ENCODE results near the gene PRRX1.

PRRX1 gene

DNA sequence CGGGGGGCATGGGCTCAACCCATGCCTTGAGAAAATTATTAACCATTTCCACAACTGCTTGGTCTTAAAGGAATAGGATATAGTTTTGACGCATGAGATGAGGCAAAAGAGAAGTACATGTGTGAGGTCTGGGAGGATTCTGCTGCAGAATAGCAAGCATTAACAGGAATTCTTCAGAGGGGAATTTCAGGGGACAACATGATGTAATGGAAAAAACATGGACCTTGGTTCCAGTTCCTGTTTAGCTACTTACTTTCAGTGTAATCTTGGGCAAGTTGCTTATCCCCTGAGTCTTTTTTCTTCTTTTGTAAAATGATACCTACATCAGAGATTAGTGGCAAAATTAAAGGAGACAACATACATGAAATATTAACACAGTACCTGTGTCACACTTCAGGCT is 85.6 kb downstream of the PRRX1 start:
- no peak overlapping the region for H3K4me3 ChIP-seq (ENCODE audit: low read depth, low read length)
- TF ChIP-seq, protein P1, sequence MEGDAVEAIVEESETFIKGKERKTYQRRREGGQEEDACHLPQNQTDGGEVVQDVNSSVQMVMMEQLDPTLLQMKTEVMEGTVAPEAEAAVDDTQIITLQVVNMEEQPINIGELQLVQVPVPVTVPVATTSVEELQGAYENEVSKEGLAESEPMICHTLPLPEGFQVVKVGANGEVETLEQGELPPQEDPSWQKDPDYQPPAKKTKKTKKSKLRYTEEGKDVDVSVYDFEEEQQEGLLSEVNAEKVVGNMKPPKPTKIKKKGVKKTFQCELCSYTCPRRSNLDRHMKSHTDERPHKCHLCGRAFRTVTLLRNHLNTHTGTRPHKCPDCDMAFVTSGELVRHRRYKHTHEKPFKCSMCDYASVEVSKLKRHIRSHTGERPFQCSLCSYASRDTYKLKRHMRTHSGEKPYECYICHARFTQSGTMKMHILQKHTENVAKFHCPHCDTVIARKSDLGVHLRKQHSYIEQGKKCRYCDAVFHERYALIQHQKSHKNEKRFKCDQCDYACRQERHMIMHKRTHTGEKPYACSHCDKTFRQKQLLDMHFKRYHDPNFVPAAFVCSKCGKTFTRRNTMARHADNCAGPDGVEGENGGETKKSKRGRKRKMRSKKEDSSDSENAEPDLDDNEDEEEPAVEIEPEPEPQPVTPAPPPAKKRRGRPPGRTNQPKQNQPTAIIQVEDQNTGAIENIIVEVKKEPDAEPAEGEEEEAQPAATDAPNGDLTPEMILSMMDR (IDR thresholded peaks at IDR 0.05; ENCODE audit: low read depth, low read length) = no peak

DNA sequence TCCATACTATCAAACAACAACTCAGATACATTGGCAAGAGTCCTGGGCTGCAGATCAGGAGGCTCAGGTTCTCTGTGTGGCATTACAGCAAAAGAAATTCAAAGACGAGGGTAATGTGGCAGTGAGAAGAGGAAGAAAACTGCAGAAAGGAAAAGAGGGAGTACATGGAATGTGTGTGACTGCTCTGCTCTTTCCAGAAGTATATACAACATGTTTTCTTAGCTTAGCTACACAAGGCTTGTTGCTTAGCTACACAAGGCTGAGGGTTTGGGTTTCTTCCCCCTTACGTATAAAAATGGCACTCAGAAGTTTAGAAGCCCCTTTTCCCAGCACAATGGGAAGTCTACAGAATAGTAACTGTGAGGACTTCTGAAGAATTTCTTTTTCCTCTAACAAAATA is 86.0 kb downstream of the PRRX1 start:
- H3K4me3 ChIP-seq (ENCODE audit: low read depth, low read length) = no peak overlapping the region
- TF ChIP-seq, protein P1 (IDR thresholded peaks at IDR 0.05; ENCODE audit: low read depth, low read length) = no peak

DNA sequence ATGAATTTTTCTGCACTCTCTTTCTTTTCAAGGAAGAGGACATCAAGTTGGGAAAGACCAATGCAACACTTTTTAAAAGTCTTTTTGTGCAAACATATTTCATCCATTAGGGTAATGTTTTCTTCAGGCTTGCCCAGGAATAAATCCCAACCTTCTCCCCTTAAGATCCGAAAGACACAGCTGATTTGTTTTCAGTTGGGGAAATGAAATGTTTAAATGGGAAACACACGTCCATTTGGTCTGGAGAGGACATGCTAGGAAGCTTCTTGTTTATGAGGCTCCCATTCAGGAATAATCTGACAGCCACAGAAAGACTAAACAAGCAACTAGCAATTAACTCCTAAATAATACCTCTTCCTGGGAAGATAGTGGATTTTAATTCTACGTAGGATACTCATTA is 91.9 kb downstream of the PRRX1 start:
- no peak overlapping the region for H3K4me3 ChIP-seq (ENCODE audit: low read depth, low read length)
- TF ChIP-seq, protein P1 (IDR thresholded peaks at IDR 0.05; ENCODE audit: low read depth, low read length) = no peak

DNA sequence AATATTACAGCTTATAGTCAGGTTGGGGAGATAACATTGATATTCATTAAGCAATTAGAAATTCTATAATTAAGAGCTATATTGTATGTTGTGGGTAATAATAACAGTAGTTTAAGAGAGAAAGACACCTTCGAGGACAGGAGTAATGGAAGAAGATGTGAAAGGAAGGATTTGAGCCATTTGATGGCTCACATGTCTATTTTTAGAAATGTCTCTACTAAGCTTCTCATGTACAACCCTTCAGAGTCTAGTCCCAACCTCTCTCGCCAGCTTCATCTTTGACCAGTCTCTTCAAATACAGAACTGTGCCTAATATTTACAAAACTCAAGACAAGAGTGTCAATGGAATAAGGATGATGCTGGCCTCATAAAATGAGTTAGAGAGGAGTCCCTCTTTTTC is 95.1 kb downstream of the PRRX1 start:
- TF ChIP-seq, protein P1 (IDR thresholded peaks at IDR 0.05; ENCODE audit: low read depth, low read length) = no peak
- no peak overlapping the region for H3K4me3 ChIP-seq (ENCODE audit: low read depth, low read length)

DNA sequence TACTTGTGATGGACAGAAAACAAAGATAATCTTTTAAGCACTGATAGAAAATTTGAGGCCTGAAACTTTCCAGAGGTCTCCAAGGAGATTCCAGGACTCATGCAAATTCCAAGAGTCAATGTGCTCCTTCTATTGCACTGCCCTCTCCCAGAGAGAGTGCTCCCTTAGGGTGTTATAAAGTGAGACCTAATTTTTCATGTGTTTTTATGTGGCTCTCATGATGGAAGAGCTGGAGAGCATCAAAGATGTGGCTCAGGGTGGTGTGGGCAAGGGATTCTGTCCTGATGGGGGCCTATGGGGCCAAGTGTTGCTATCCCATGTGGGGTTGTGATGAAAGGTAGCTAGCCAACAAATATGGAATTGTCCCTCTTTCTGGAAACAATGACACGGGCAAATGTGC is 101.3 kb downstream of the PRRX1 start:
- no peak overlapping the region for H3K4me3 ChIP-seq (ENCODE audit: low read depth, low read length)
- TF ChIP-seq, protein P1 (IDR thresholded peaks at IDR 0.05; ENCODE audit: low read depth, low read length) = no peak

DNA sequence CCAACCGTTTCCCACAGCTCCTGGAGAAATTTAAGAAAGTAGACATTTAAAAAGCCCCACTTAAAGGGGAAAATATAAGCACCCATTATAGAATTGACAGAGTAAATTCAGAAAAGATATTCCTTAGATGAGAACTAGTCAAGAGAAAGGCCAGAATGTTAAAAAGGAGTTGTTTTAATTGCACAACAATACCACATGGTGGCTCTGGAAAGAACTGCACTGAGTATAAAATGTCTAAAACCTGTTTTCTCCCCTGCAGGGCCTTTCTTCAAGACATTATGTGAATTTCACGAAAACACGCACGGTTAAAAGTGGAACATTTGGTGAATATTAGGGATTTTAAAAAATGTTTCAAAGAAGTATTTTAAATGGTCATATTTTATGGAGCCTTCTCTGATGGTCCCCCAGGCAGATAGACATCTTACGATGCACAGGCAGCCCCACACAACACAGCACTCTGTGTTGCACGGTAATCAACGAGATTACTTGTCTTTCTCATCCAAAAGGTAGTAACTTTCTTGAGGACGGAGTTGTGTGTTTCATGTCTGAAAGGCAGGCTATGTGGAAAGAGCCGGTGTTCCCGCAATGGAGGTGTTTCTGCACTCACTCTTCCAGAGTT is 101.9 kb downstream of the PRRX1 start:
- TF ChIP-seq, protein P1 (IDR thresholded peaks at IDR 0.05; ENCODE audit: low read depth, low read length) = peak; percentile 42; the same call in 1 of the 2 replicates
- H3K4me3 ChIP-seq (ENCODE audit: low read depth, low read length) = no peak overlapping the region

DNA sequence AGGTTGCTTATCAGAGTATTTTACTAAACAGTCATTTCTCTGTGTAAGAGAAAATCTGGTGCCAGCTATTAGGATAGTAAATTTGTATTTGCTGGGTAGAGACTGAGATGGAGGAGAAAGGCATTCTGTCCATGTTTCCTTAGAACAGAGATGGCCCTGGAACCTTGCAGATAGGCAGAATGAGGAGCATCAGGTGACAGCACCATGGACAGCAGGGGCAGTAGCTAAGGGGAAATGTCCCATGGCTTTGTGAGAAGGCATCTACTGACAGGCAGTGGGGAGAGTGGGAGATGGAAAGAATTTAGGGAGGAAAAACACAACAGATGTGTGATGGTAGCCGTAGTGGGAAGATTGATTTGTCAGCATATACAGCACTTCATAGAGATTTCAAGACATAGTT is 105.0 kb downstream of the PRRX1 start:
- H3K4me3 ChIP-seq (ENCODE audit: low read depth, low read length) = no peak overlapping the region
- TF ChIP-seq, protein P1 (IDR thresholded peaks at IDR 0.05; ENCODE audit: low read depth, low read length) = no peak
